ENCODE results near the gene PPP1R16B.

PPP1R16B gene

GRCh38 chr20:38965264-38965663 lies 159.8 kb downstream of the PPP1R16B start:
- peaks cover 64% of the 10 kb centered on the region for H3K79me2 ChIP-seq (ENCODE audit: insufficient read depth, low read length)
- H3F3A ChIP-seq (ENCODE audit: insufficient read depth) = no peaks in the 10 kb centered on the region
- no peak for TF ChIP-seq EZH2phosphoT487 (conservative IDR thresholded peaks at IDR 0.05; ENCODE audit: low read length)
- no peak for TF ChIP-seq CTCF (IDR thresholded peaks at IDR 0.05; ENCODE audit: insufficient read depth, low read length, poor library complexity, severe bottlenecking)
- H3K9me3 ChIP-seq (ENCODE audit: insufficient read depth, low read length) = no peaks in the 10 kb centered on the region
- H2AFZ ChIP-seq (ENCODE audit: low read depth, low read length, severe bottlenecking) = no peak overlapping the region
- H3K27ac ChIP-seq (ENCODE audit: low read depth, low read length) = no peak overlapping the region
- H3K36me3 ChIP-seq (ENCODE audit: low read length) = no peaks in the 10 kb centered on the region
- no peak overlapping the region for H3K4me3 ChIP-seq (ENCODE audit: insufficient read depth, low read length, poor library complexity, severe bottlenecking)
- no peaks in the 10 kb centered on the region for H3K27me3 ChIP-seq (ENCODE audit: low read length)
- no peak overlapping the region for H3K4me2 ChIP-seq (ENCODE audit: low read depth, low read length, poor library complexity, severe bottlenecking)
- H3K9me2 ChIP-seq (replicated peaks; ENCODE audit: insufficient read depth, low read length) = no peaks in the 10 kb centered on the region
- H4K20me1 ChIP-seq (ENCODE audit: low read depth, low read length) = no peaks in the 10 kb centered on the region
- H3K9ac ChIP-seq (ENCODE audit: low read length) = no peak overlapping the region

GRCh38 chr20:38968090-38968489 lies 162.6 kb downstream of the PPP1R16B start:
- no peaks in the 10 kb centered on the region for H3F3A ChIP-seq (ENCODE audit: insufficient read depth)
- H3K36me3 ChIP-seq (ENCODE audit: low read length) = peaks cover 8% of the 10 kb centered on the region; the same call in 1 of the 2 replicates
- no peaks in the 10 kb centered on the region for H4K20me1 ChIP-seq (ENCODE audit: low read depth, low read length)
- no peak overlapping the region for H3K9ac ChIP-seq (ENCODE audit: low read length)
- H2AFZ ChIP-seq (ENCODE audit: low read depth, low read length, severe bottlenecking) = no peak overlapping the region
- H3K4me2 ChIP-seq (ENCODE audit: low read depth, low read length, poor library complexity, severe bottlenecking) = no peak overlapping the region
- peaks cover 49% of the 10 kb centered on the region for H3K79me2 ChIP-seq (ENCODE audit: insufficient read depth, low read length)
- no peaks in the 10 kb centered on the region for H3K27me3 ChIP-seq (ENCODE audit: low read length)
- no peak overlapping the region for H3K4me3 ChIP-seq (ENCODE audit: insufficient read depth, low read length, poor library complexity, severe bottlenecking)
- no peak overlapping the region for H3K27ac ChIP-seq (ENCODE audit: low read depth, low read length)
- H3K9me3 ChIP-seq (ENCODE audit: insufficient read depth, low read length) = no peaks in the 10 kb centered on the region
- TF ChIP-seq CTCF (IDR thresholded peaks at IDR 0.05; ENCODE audit: insufficient read depth, low read length, poor library complexity, severe bottlenecking) (no peak), EZH2phosphoT487 (conservative IDR thresholded peaks at IDR 0.05; ENCODE audit: low read length) (no peak)
- H3K9me2 ChIP-seq (replicated peaks; ENCODE audit: insufficient read depth, low read length) = no peaks in the 10 kb centered on the region

- TF ChIP-seq EZH2phosphoT487 (conservative IDR thresholded peaks at IDR 0.05; ENCODE audit: low read length) = no peak
- no peak for TF ChIP-seq CTCF (IDR thresholded peaks at IDR 0.05; ENCODE audit: insufficient read depth, low read length, poor library complexity, severe bottlenecking)
- Histone ChIP-seq H3K27me3 (ENCODE audit: low read length) (no peaks in the 10 kb centered on the region), H2AFZ (ENCODE audit: low read depth, low read length, severe bottlenecking) (no peak overlapping the region), H3F3A (ENCODE audit: insufficient read depth) (no peaks in the 10 kb centered on the region), H3K9me2 (replicated peaks; ENCODE audit: insufficient read depth, low read length) (no peaks in the 10 kb centered on the region), H3K9ac (ENCODE audit: low read length) (no peak overlapping the region), H3K4me2 (ENCODE audit: low read depth, low read length, poor library complexity, severe bottlenecking) (no peak overlapping the region), H3K4me3 (ENCODE audit: insufficient read depth, low read length, poor library complexity, severe bottlenecking) (no peak overlapping the region), H3K36me3 (ENCODE audit: low read length) (peaks cover 9% of the 10 kb centered on the region; the same call in 1 of the 2 replicates), H3K79me2 (ENCODE audit: insufficient read depth, low read length) (peaks cover 34% of the 10 kb centered on the region), H4K20me1 (ENCODE audit: low read depth, low read length) (no peaks in the 10 kb centered on the region), H3K9me3 (ENCODE audit: insufficient read depth, low read length) (no peaks in the 10 kb centered on the region), H3K27ac (ENCODE audit: low read depth, low read length) (no peak overlapping the region)
Measured at GRCh38 chr20:38969708-38970107, 164.2 kb downstream of the PPP1R16B start.

All from SU-DHL-6 (cell line).